Natural killer cell treated with Interleukin-12 subunit alpha and Interleukin-12 subunit beta and Interleukin-15 and Interleukin-18, amount 100 ng/mL, for 72 hours (primary cell): ENCODE data around the gene PRR16. TPM values are rescaled to one million over a fixed set of nuclear protein-coding genes. Genes with fewer than 3 reads are reported as not detected.

Experiments used
- ATAC-seq, 2 donors: fragments of 150-1000 bp; cut with Tn5 transposase in 1 of 2; sonication (Bioruptor Pico), chemical (Tn5 transposase) in 1 of 2; 2 replicates each; pipeline ENCODE4 v1.10.0; 2021
- DNase-seq: peaks from one replicate; pipeline ENCODE4 v3.0.0; 2022; ENCODE audit warnings: low spot score
- H3K27ac Mint-ChIP-seq, 2 donors: 1 replicate in 1 of 2; 2 replicates in 1 of 2; pipeline ENCODE4 v1.8.0; 2022; ENCODE audit warnings: mixed read lengths in 2 of 2, mild to moderate bottlenecking in 1 of 2, moderate library complexity in 1 of 2
- H3K27me3 Mint-ChIP-seq, 2 donors: 1 replicate in 1 of 2; 2 replicates in 1 of 2; pipeline ENCODE4 v1.8.0; 2022; ENCODE audit warnings: mixed read lengths in 2 of 2
- H3K36me3 Mint-ChIP-seq: one replicate; pipeline ENCODE4 v1.8.0; 2022; ENCODE audit warnings: mixed read lengths
- H3K4me1 Mint-ChIP-seq, 2 donors: 1 replicate in 1 of 2; 2 replicates in 1 of 2; pipeline ENCODE4 v1.8.0; 2022; ENCODE audit warnings: low read depth in 2 of 2, mixed read lengths in 2 of 2, mild to moderate bottlenecking in 1 of 2
- H3K4me3 Mint-ChIP-seq: one replicate; pipeline ENCODE4 v1.8.0; 2022; ENCODE audit warnings: mixed read lengths
- H3K9me3 Mint-ChIP-seq: 2 replicates; pipeline ENCODE4 v1.8.0; 2022; ENCODE audit warnings: mixed read lengths
- total RNA-seq, 2 donors: library from RNA; stranded (reverse); gene quantifications; one replicate each; pipeline ENCODE4 v1.2.3, GENCODE V29; 2022

The PRR16 gene
- total RNA-seq, 2 donors from 2014 or later: not detected

DNA sequence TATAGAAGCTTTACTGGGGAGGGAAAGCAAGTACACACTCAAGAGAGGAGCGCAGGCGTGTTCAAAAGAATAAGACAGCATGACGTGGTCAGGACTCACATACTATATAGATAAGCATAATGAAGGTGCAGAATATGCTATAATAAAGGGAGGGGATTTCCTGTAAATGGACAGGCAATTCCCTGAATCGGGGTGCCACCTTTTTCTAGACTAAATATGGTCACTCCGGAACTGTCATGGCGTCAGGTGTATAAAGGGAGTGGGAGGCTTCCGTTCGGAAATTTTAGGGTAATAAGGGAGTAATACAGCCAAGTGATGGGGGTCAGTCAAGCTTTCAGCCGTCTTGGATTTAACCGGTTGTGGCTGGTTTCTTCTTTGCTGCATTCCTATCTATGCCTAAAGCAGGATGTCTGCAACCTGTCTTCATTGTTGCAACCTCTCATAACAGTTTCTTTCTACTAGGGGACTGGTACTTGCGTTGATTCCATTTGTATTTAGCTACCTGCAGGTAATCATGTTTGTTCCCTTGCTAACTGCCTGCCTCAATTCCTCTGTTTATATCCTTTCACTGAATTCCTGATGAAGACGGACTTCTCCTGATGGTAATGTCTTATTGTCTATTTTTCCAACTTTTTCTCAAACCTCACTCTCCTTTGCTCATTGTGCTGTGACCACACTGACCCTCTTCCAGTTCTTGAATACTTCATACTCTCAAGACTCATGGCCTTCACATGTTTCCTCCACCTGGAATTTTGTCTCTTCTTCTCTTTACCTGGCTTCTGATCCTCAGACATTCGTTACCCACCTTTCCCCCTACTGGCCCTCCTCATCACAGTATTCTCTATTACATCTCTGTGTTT, 48.9 kb downstream of the PRR16 start:
- Mint-ChIP-seq H3K36me3 (no peaks in the 10 kb centered on the region), H3K27ac (no peak overlapping the region), H3K9me3 (peaks cover 7% of the 10 kb centered on the region), H3K4me1 (no peaks in the 10 kb centered on the region), H3K27me3 (no peaks in the 10 kb centered on the region), H3K4me3 (no peak overlapping the region)
- DNase-seq (no peak), ATAC-seq (no peak)

GRCh38 chr5:120516805-120517204, 52.7 kb downstream of the PRR16 start:
- no peaks in the 10 kb centered on the region for H3K27me3 Mint-ChIP-seq
- peaks cover 7% of the 10 kb centered on the region for H3K9me3 Mint-ChIP-seq
- no peak overlapping the region for H3K27ac Mint-ChIP-seq
- no peaks in the 10 kb centered on the region for H3K4me1 Mint-ChIP-seq
- DNase-seq (no peak), ATAC-seq (no peak)
- H3K36me3 Mint-ChIP-seq: no peaks in the 10 kb centered on the region
- H3K4me3 Mint-ChIP-seq: no peak overlapping the region

DNA sequence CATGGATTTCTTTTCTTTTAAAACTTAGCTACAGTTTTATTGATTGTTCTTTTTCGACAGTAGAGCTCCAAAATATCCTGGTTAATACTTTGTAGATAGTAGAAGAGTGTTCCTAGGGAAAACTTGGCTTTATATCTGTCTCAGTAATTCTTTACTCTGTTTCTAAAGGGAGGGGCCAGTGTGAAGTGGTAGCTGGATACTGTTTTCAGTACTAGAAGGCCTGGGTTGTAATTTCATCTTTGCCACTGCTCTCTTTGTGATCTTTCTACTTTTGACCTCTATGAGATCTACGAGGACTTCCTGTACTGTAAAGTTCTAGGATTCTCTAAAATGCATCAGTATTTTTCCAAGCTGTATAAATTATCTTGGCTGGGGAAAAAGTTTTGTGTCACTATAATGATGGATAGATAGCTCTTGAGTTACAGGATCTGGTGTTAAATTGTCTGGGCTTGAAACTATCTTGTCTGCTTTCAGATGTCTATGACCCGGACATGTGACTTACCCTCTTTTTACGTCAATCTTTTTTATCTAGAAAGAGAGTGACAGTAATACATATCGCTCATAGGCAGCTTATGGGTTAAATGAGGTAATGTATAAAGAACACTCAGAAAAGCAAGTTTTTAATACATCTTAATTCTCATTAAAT, 53.6 kb downstream of the PRR16 start:
- no peaks in the 10 kb centered on the region for H3K27me3 Mint-ChIP-seq
- no peak overlapping the region for H3K27ac Mint-ChIP-seq
- DNase-seq (no peak), ATAC-seq (no peak)
- no peaks in the 10 kb centered on the region for H3K4me1 Mint-ChIP-seq
- H3K4me3 Mint-ChIP-seq: no peak overlapping the region
- no peaks in the 10 kb centered on the region for H3K36me3 Mint-ChIP-seq
- H3K9me3 Mint-ChIP-seq: peaks cover 7% of the 10 kb centered on the region

- Mint-ChIP-seq H3K9me3 (peaks cover 3% of the 10 kb centered on the region), H3K27ac (no peak overlapping the region), H3K4me1 (no peaks in the 10 kb centered on the region), H3K27me3 (no peaks in the 10 kb centered on the region), H3K36me3 (no peaks in the 10 kb centered on the region), H3K4me3 (no peak overlapping the region)
- DNase-seq: no peak
- ATAC-seq: no peak
Observed at GRCh38 chr5:120518581-120518980, 54.5 kb downstream of the PRR16 start.

DNA sequence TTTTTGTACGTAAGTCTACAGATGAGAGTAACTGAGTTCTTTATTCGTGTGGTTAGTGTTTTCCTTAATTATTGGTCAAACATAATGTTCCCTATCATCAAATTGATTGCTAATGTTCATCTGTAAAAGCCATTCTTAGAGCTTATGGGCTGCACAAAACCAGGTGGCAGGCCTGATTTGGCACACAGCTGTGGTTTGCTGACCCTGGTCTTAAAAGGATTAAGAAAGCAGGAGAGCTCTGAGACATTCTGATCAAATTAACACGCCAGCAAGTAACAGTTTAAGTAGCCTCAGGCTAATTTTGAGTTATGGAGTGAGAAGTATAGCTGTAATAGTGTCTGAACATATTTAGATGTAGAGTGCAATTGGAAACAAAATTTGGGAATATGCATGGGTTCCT, 63.2 kb downstream of the PRR16 start:
- DNase-seq (no peak), ATAC-seq (no peak)
- H3K27me3 Mint-ChIP-seq: no peaks in the 10 kb centered on the region
- H3K4me1 Mint-ChIP-seq: no peaks in the 10 kb centered on the region
- H3K36me3 Mint-ChIP-seq: no peaks in the 10 kb centered on the region
- no peak overlapping the region for H3K27ac Mint-ChIP-seq
- H3K9me3 Mint-ChIP-seq: peaks cover 7% of the 10 kb centered on the region
- H3K4me3 Mint-ChIP-seq: no peak overlapping the region

DNA sequence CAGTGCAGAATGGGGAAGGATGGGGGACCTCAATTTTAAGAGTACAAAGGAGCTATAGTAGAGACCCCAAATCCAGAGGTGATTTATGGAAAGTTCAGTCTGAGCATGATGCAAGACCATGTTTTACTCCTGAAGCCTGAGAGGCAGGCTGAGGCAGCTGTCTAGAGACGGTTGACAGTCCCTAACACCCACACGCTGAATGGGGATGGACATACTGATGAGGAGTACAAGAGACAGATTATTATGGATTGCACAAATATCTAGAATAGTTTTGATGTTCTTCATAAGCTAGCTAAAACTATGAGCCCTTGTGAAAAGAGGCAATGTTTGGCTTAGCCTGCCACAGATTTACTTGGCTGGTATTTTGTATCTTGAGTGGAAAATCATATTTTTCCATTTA, 64.5 kb downstream of the PRR16 start:
- no peaks in the 10 kb centered on the region for H3K27me3 Mint-ChIP-seq
- no peaks in the 10 kb centered on the region for H3K4me1 Mint-ChIP-seq
- H3K9me3 Mint-ChIP-seq: peaks cover 7% of the 10 kb centered on the region
- H3K36me3 Mint-ChIP-seq: no peaks in the 10 kb centered on the region
- ATAC-seq (no peak), DNase-seq (no peak)
- no peak overlapping the region for H3K4me3 Mint-ChIP-seq
- no peak overlapping the region for H3K27ac Mint-ChIP-seq

GRCh38 chr5:120529386-120529785, 65.3 kb downstream of the PRR16 start:
- H3K27me3 Mint-ChIP-seq: no peaks in the 10 kb centered on the region
- peaks cover 7% of the 10 kb centered on the region for H3K9me3 Mint-ChIP-seq
- DNase-seq: no peak
- no peak for ATAC-seq
- H3K4me3 Mint-ChIP-seq: no peak overlapping the region
- H3K4me1 Mint-ChIP-seq: no peaks in the 10 kb centered on the region
- no peaks in the 10 kb centered on the region for H3K36me3 Mint-ChIP-seq
- no peak overlapping the region for H3K27ac Mint-ChIP-seq

DNA sequence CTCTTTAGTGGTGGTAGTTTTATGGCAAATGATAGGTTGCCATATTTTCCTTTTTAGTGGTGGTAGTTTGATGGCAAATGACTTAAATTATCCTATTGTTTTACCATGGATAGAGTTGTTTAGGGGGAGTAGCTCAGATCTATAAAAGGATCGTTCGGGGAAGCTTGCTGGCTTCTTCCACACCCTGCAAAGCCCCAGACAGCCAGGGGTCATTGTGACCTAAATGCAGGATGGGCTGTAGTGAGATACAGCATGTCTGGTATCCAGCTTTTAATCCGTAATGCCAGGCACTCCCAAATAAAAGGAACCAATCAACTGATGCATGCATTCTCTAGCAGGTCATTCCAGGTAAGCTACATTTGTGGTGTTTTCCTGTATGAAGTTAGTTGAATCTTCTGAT, 67.1 kb downstream of the PRR16 start:
- ATAC-seq (no peak), DNase-seq (no peak)
- no peaks in the 10 kb centered on the region for H3K36me3 Mint-ChIP-seq
- peaks cover 7% of the 10 kb centered on the region for H3K9me3 Mint-ChIP-seq
- no peak overlapping the region for H3K4me3 Mint-ChIP-seq
- no peak overlapping the region for H3K27ac Mint-ChIP-seq
- H3K27me3 Mint-ChIP-seq: no peaks in the 10 kb centered on the region
- H3K4me1 Mint-ChIP-seq: no peaks in the 10 kb centered on the region

- ATAC-seq: no peak
- DNase-seq: no peak
- no peaks in the 10 kb centered on the region for H3K36me3 Mint-ChIP-seq
- H3K27me3 Mint-ChIP-seq: no peaks in the 10 kb centered on the region
- peaks cover 4% of the 10 kb centered on the region for H3K9me3 Mint-ChIP-seq
- H3K27ac Mint-ChIP-seq: no peak overlapping the region
- H3K4me1 Mint-ChIP-seq: no peaks in the 10 kb centered on the region
- H3K4me3 Mint-ChIP-seq: no peak overlapping the region
Observed at GRCh38 chr5:120532835-120533234, 68.7 kb downstream of the PRR16 start.

DNA sequence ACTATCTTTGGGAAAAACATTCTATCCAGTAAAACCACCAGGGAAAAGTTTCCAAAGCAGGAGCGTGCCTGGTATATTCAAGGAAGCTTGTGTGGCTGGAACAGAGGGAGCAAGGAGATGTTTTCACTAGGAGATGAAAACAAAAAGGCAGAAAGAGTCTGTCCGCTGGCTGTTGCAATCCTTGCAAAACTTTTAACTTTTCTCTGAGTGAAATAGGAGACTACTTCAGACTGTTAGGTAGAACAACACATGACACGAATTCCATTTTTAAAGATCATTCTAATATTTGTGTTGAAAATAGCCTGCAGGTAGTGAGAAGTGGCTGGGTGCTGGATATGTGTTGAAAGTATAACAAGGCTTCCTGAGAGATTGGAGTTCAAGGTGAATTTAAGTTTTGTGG, 69.5 kb downstream of the PRR16 start:
- Mint-ChIP-seq H3K9me3 (no peaks in the 10 kb centered on the region), H3K4me1 (no peaks in the 10 kb centered on the region), H3K27ac (no peak overlapping the region), H3K4me3 (no peak overlapping the region), H3K36me3 (no peaks in the 10 kb centered on the region), H3K27me3 (no peaks in the 10 kb centered on the region)
- ATAC-seq: no peak
- no peak for DNase-seq

- H3K4me3 Mint-ChIP-seq: no peak overlapping the region
Observed at GRCh38 chr5:120535900-120536299, 71.8 kb downstream of the PRR16 start.

GRCh38 chr5:120538149-120538548, 74.0 kb downstream of the PRR16 start:
- DNase-seq (no peak), ATAC-seq (no peak)
- no peaks in the 10 kb centered on the region for H3K36me3 Mint-ChIP-seq
- H3K9me3 Mint-ChIP-seq: no peaks in the 10 kb centered on the region
- H3K27ac Mint-ChIP-seq: no peak overlapping the region
- no peaks in the 10 kb centered on the region for H3K4me1 Mint-ChIP-seq
- H3K27me3 Mint-ChIP-seq: no peaks in the 10 kb centered on the region
- no peak overlapping the region for H3K4me3 Mint-ChIP-seq

More at GRCh38 chr5:120535900-120536299, 71.8 kb downstream of the PRR16 start:
- Mint-ChIP-seq H3K4me1 (no peaks in the 10 kb centered on the region), H3K27ac (no peak overlapping the region), H3K9me3 (no peaks in the 10 kb centered on the region), H3K27me3 (no peaks in the 10 kb centered on the region), H3K36me3 (no peaks in the 10 kb centered on the region)
- ATAC-seq (no peak), DNase-seq (no peak)

DNA sequence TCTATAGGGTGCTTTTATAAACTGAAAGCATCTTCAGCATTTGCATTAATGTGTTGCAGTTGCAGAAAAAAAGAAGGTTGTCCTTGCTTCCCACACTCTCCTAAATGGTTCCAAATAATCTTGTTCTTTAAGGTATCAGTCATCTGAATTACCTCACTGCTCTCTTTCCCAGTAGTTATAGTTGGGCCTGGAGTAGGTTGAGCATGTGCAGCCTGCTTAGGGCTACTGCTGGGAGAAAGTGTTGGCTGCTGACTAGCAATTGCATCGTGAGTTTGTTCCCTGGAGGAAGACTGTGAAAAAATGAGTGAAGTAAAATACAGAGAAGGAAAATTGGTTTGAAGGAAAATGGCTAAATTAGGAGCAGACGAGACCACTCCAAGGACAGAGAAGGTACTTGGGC, 74.5 kb downstream of the PRR16 start:
- Mint-ChIP-seq H3K27ac (no peak overlapping the region), H3K4me1 (no peaks in the 10 kb centered on the region), H3K36me3 (no peaks in the 10 kb centered on the region), H3K27me3 (no peaks in the 10 kb centered on the region), H3K9me3 (no peaks in the 10 kb centered on the region), H3K4me3 (no peak overlapping the region)
- no peak for DNase-seq
- no peak for ATAC-seq

GRCh38 chr5:120539471-120539870, 75.4 kb downstream of the PRR16 start:
- no peaks in the 10 kb centered on the region for H3K36me3 Mint-ChIP-seq
- DNase-seq (no peak), ATAC-seq (no peak)
- H3K27ac Mint-ChIP-seq: no peak overlapping the region
- H3K9me3 Mint-ChIP-seq: peaks cover 4% of the 10 kb centered on the region
- H3K4me3 Mint-ChIP-seq: no peak overlapping the region
- H3K4me1 Mint-ChIP-seq: no peaks in the 10 kb centered on the region
- no peaks in the 10 kb centered on the region for H3K27me3 Mint-ChIP-seq
